Measurements from ENCODE around the gene PIK3R2. TPM values are rescaled to one million over a fixed set of nuclear protein-coding genes. Genes with fewer than 3 reads are reported as not detected.

The PIK3R2 gene
- total and polyA plus RNA-seq, 2 of the 13 experiments (the other 11 are each of a cell fraction or from before 2014, with no cell fraction given) = 18.6 to 25.3 TPM

- TF ChIP-seq IRX3 (CRISPR knock-in tag; IDR thresholded peaks at IDR 0.05; ENCODE audit: borderline replicate concordance, low read depth) = 0 out of 2 replicates have a peak, but pooled peaks have one; percentile 48
- TF ChIP-seq, protein P1, sequence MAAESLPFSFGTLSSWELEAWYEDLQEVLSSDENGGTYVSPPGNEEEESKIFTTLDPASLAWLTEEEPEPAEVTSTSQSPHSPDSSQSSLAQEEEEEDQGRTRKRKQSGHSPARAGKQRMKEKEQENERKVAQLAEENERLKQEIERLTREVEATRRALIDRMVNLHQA (CRISPR knock-in tag; IDR thresholded peaks at IDR 0.05) = no peak
- TF ChIP-seq NFE2L2 (IDR thresholded peaks at IDR 0.05; ENCODE audit: low read length) = no peak
- TF ChIP-seq ZNF570 (CRISPR knock-in tag; IDR thresholded peaks at IDR 0.05; ENCODE audit: borderline replicate concordance) = no peak
- TF ChIP-seq MIER2 (CRISPR knock-in tag; IDR thresholded peaks at IDR 0.05) = no peak
- no peak for TF ChIP-seq STAG1 (CRISPR knock-in tag; IDR thresholded peaks at IDR 0.05)
- 0 out of 2 replicates have a peak, but pooled peaks have one; percentile 28 for TF ChIP-seq MYC (CRISPR knock-in tag; IDR thresholded peaks at IDR 0.05; ENCODE audit: borderline replicate concordance)
- TF ChIP-seq TFDP1 (CRISPR knock-in tag; IDR thresholded peaks at IDR 0.05; ENCODE audit: borderline replicate concordance) = peak; percentile 14; the same call in 1 of the 2 replicates
- peak; percentile 54 for TF ChIP-seq PHF8 (CRISPR knock-in tag; IDR thresholded peaks at IDR 0.05)
- peak; percentile 60; the same call in 1 of the 2 replicates for TF ChIP-seq KDM2A (CRISPR knock-in tag; IDR thresholded peaks at IDR 0.05; ENCODE audit: borderline replicate concordance, low read depth)
Measured at GRCh38 chr19:18117692-18118378, 35.1 kb upstream of the PIK3R2 start (continued).

- Histone ChIP-seq H3K36me3 (replicated peaks in 1 of 2; ENCODE audit: control insufficient read depth in 1 of 2, insufficient read depth in 2 of 2, low read length in 2 of 2) (peaks cover 7 to 33% of the 10 kb centered on the region in 2 experiments), H3K27ac (ENCODE audit: extremely low read length, insufficient read depth, low read length) (peak overlapping the region; percentile 63), H3K9me3 (ENCODE audit: low read length) (no peaks in the 10 kb centered on the region), H3K79me2 (ENCODE audit: insufficient read depth, low read length) (peaks cover 16% of the 10 kb centered on the region), H3K4me2 (ENCODE audit: low read depth, low read length) (peak overlapping the region; percentile 100), H3K4me3 (replicated peaks in 1 of 3; ENCODE audit: insufficient read depth in 1 of 3, low read depth in 2 of 3, low read length in 3 of 3) (peak overlapping the region; percentile 72 to 91 (median 73)), H3K4me1 (ENCODE audit: insufficient read depth, low read length) (peaks cover 23% of the 10 kb centered on the region), H3K27me3 (ENCODE audit: control insufficient read depth in 1 of 2, insufficient read depth in 2 of 2, low read length in 2 of 2) (no peaks in the 10 kb centered on the region), H4K20me1 (ENCODE audit: insufficient read depth, low read length) (no peaks in the 10 kb centered on the region), H3K9ac (ENCODE audit: insufficient read depth, low read depth, low read length) (peak overlapping the region; percentile 82), H2AFZ (ENCODE audit: low read length) (no peak overlapping the region)
- FAIRE-seq (no peak), ATAC-seq (no peak), DNase-seq (ENCODE audit: low spot score) (no peak)
- 51% methylated on average over 9 of the region's 14 CpGs for WGBS (ENCODE audit: low lambda C conversion rate)
- ChIA-PET CTCF (ENCODE audit: low intra/inter-chr PET ratio, low total read pairs) (no interaction called here), POLR2A (interaction anchor here (1.4 to 2.2 kb wide), 3 partner anchors 9 to 36 kb away, joined by 9 to 18 read pairs (median 11); partner anchors contain the start of gene PIK3R2)
- intact Hi-C loops (cut with micrococcal nuclease; ENCODE audit: unreplicated experiment) = no loop called here
- TSS peak; percentile 47 for BruUV-seq (replicated peaks)
- in situ Hi-C loops (cut with HindIII; ENCODE audit: extremely low pct_ligation_motif_present, low pct_unique_long_range_greater_than_20kb) = no loop called here
- TF ChIP-seq JDP2 (CRISPR knock-in tag; IDR thresholded peaks at IDR 0.05; ENCODE audit: borderline replicate concordance) (no peak), ELF3 (CRISPR knock-in tag; IDR thresholded peaks at IDR 0.05) (0 out of 2 replicates have a peak, but pooled peaks have one; percentile 0), GFI1 (CRISPR knock-in tag; IDR thresholded peaks at IDR 0.05; ENCODE audit: borderline replicate concordance) (no peak), ZNF235 (CRISPR knock-in tag; IDR thresholded peaks at IDR 0.05; ENCODE audit: borderline replicate concordance) (no peak), DMAP1 (CRISPR knock-in tag; IDR thresholded peaks at IDR 0.05) (no peak), ZFP36 (IDR thresholded peaks at IDR 0.05; ENCODE audit: borderline replicate concordance, low read depth, low read length, partially characterized antibody) (peak; percentile 42), ZNF792 (CRISPR knock-in tag; IDR thresholded peaks at IDR 0.05) (no peak), SMAD3 (CRISPR knock-in tag; IDR thresholded peaks at IDR 0.05) (no peak), ZNF776 (CRISPR knock-in tag; IDR thresholded peaks at IDR 0.05) (no peak), ZMYM3 (CRISPR knock-in tag; IDR thresholded peaks at IDR 0.05) (peak; percentile 88)
- TF ChIP-seq, protein P2, sequence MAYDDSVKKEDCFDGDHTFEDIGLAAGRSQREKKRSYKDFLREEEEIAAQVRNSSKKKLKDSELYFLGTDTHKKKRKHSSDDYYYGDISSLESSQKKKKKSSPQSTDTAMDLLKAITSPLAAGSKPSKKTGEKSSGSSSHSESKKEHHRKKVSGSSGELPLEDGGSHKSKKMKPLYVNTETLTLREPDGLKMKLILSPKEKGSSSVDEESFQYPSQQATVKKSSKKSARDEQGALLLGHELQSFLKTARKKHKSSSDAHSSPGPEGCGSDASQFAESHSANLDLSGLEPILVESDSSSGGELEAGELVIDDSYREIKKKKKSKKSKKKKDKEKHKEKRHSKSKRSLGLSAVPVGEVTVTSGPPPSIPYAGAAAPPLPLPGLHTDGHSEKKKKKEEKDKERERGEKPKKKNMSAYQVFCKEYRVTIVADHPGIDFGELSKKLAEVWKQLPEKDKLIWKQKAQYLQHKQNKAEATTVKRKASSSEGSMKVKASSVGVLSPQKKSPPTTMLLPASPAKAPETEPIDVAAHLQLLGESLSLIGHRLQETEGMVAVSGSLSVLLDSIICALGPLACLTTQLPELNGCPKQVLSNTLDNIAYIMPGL (CRISPR knock-in tag; IDR thresholded peaks at IDR 0.05; ENCODE audit: borderline replicate concordance in 1 of 2, low read depth in 1 of 2) = 0 out of 4 replicates have a peak, but pooled peaks of 1 of the 2 experiments have one; percentile 7
Measured at GRCh38 chr19:18118420-18119012, 34.4 kb upstream of the PIK3R2 start.
